Adrenal gland (tissue), 12 donors: ENCODE measurements around the gene GUCA2A. TPM values are rescaled to one million over a fixed set of nuclear protein-coding genes. Genes with fewer than 3 reads are reported as not detected.
"Not testable (repeated sequence)": the region's sequence is repeated elsewhere in the genome, so short reads cannot be mapped to it uniquely, and the experiment has no call there.

Source experiments
- DNase-seq, 7 donors: peaks; one replicate each; pipeline ENCODE4 v3.0.0-alpha.2; 2019 to 2020
- H3K27ac ChIP-seq, 5 donors: fragments of 200-600 bp; sonication (generic) in 4 of 5; 1 replicate in 3 of 5; 2 replicates in 2 of 5; pipeline versions ENCODE4 v1.5.1 to v1.8.0; 2016 to 2020; ENCODE audit warnings: mild to moderate bottlenecking in 1 of 5
- H3K27me3 ChIP-seq: fragments of 200-600 bp; 2 replicates; pipeline ENCODE4 v1.8.0; 2021
- H3K36me3 ChIP-seq, 2 donors: fragments of 200-600 bp; replicated peaks in 1 of 2; 1 replicate in 1 of 2; 2 replicates in 1 of 2; pipeline versions ENCODE4 v1.5.1 to v1.8.0; 2018 to 2022
- H3K4me1 ChIP-seq, 2 donors: fragments of 200-600 bp; replicated peaks in 1 of 2; 1 replicate in 1 of 2; 2 replicates in 1 of 2; pipeline versions ENCODE4 v1.5.1 to v1.8.0; 2018 to 2021
- H3K4me3 ChIP-seq, 4 donors: fragments of 200-600 bp; sonication (generic) in 3 of 4; one replicate each; pipeline ENCODE4 v1.5.1; 2016 to 2018
- H3K9me3 ChIP-seq, 3 donors: fragments of 200-600 bp; sonication (generic) in 1 of 3; replicated peaks in 1 of 3; 1 replicate in 2 of 3; 2 replicates in 1 of 3; pipeline versions ENCODE4 v1.5.1 to v1.8.0; 2016 to 2021
- CTCF ChIP-seq, 6 experiments: fragments of 450-650 bp in 4 of 6; fragments of 200-600 bp in 2 of 6; sonication (generic) in 1 of 6; IDR thresholded peaks; 1 replicate in 5 of 6; 2 replicates in 1 of 6; pipeline versions ENCODE4 v1.5.1 to v1.8.0; 2016 to 2021; ENCODE audit warnings: antibody characterized with exemption in 6 of 6, mild to moderate bottlenecking in 2 of 6, moderate library complexity in 1 of 6
- POLR2A ChIP-seq, 2 donors: fragments of 450-650 bp; IDR thresholded peaks; one replicate each; pipeline ENCODE4 v1.6.1; 2017; ENCODE audit warnings: antibody characterized with exemption in 2 of 2, mild to moderate bottlenecking in 2 of 2, moderate library complexity in 1 of 2
- WGBS, 4 donors: extraction: QIAGEN DNeasy Blood & Tissue Kit in 2 of 4; methylation state at CpG; one replicate each; pipeline versions ENCODE4 v1.1.5 to v1.1.7; 2013 to 2017; 5-methylcytosine and 5-hydroxymethylcytosine counted together
- intact Hi-C, 2 donors: fragments of 100-400 bp; cut with DNase I; formaldehyde crosslinking; loops; one replicate each; pipeline versions ENCODE4 v1.14.1 to v1.15.0; 2022 to 2023
- polyA plus RNA-seq, 3 donors: library from polyadenylated mRNA; stranded (reverse); fragments of 200-250 nt in 2 of 3; fragments of 350-450 nt in 1 of 3; fragmentation: Illumina TruSeq in 1 of 3; extraction: RNeasy Lipid Tissue Mini Kit (QIAGEN cat#74804) in 1 of 3; gene quantifications; one replicate each; pipeline ENCODE4 v1.2.3, GENCODE V29; 2013 to 2014
- total RNA-seq, 9 donors: library from RNA; depleted of rRNA in 4 of 9; stranded (reverse); fragments of >200 nt in 4 of 9; fragments of 120-200 nt in 1 of 9; fragmentation: NEBNext Ultra II Directional in 1 of 9; extraction: Animal tissue kit (Norgen Biotek cat#: 25700) in 1 of 9; gene quantifications; one replicate each; pipeline versions ENCODE4 v1.1.0 to v1.2.4, GENCODE V29; 2013 to 2023
- donor health status: healthy with polysubstance abuse.
- donor health status: Bipolar disorder and iron deficiency.
- donor health status: DM: yes; HTN: yes; CAD: no.
- donor health status: DM: no; HTN: no; CAD: no.
- donor health status: DM: no; HTN: no; CAD: no.
- donor health status: DM: yes; HTN: yes; CAD: no.

GUCA2A gene
- total and polyA plus RNA-seq, 12 donors: 0.61 TPM; not detected in 11

GRCh38 chr1:42209526-42210251 lies 45.1 kb upstream of the GUCA2A start:
- Histone ChIP-seq H3K27me3 (no peaks in the 10 kb centered on the region), H3K36me3 (no peaks in the 10 kb centered on the region), H3K27ac (no peak overlapping the region), H3K9me3 (no peaks in the 10 kb centered on the region), H3K4me1 (peaks cover 1 to 17% of the 10 kb centered on the region in 2 donors), H3K4me3 (no peak overlapping the region)
- no peak for DNase-seq
- TF ChIP-seq CTCF (IDR thresholded peaks at IDR 0.05) (no peak), POLR2A (IDR thresholded peaks at IDR 0.05) (no peak)
- intact Hi-C loops: no loop called here
- WGBS, 4 donors: 85 to 90% (median 88%) methylated on average over 3 to 6 of the region's 6 CpGs

- H3K27ac ChIP-seq, H3K4me3 ChIP-seq, DNase-seq, H3K36me3 ChIP-seq, H3K4me1 ChIP-seq, H3K9me3 ChIP-seq, intact Hi-C loops, H3K27me3 ChIP-seq: not testable (repeated sequence)
- 98 to 100% (median 100%) methylated on average over 2 of the region's 2 CpGs for WGBS, 4 donors
Measured at GRCh38 chr1:42206930-42207329, 42.4 kb upstream of the GUCA2A start.

GRCh38 chr1:42206164-42206563 lies 41.6 kb upstream of the GUCA2A start:
- TF ChIP-seq POLR2A (IDR thresholded peaks at IDR 0.05) (no peak), CTCF (IDR thresholded peaks at IDR 0.05) (no peak)
- Histone ChIP-seq H3K4me3 (no peak overlapping the region), H3K36me3 (no peaks in the 10 kb centered on the region), H3K4me1 (peaks cover 0 to 9% of the 10 kb centered on the region in 2 donors), H3K27me3 (no peaks in the 10 kb centered on the region), H3K27ac (no peak overlapping the region), H3K9me3 (no peaks in the 10 kb centered on the region)
- WGBS, 4 donors: 95 to 100% (median 97%) methylated on average over 3 of the region's 3 CpGs
- intact Hi-C loops: no loop called here
- no peak for DNase-seq

- no peak for DNase-seq
- Histone ChIP-seq H3K9me3 (no peaks in the 10 kb centered on the region), H3K4me3 (no peak overlapping the region), H3K27me3 (no peaks in the 10 kb centered on the region), H3K36me3 (peaks cover 0 to 6% of the 10 kb centered on the region in 2 donors), H3K4me1 (no peaks in the 10 kb centered on the region), H3K27ac (no peak overlapping the region)
- TF ChIP-seq POLR2A (IDR thresholded peaks at IDR 0.05) (no peak), CTCF (IDR thresholded peaks at IDR 0.05) (no peak)
- intact Hi-C loops: no loop called here
Measured at GRCh38 chr1:42201986-42202385, 37.4 kb upstream of the GUCA2A start.

GRCh38 chr1:42198251-42198650 lies 33.7 kb upstream of the GUCA2A start:
- peaks cover 0 to 6% of the 10 kb centered on the region in 2 donors for H3K36me3 ChIP-seq
- H3K4me1 ChIP-seq: no peaks in the 10 kb centered on the region
- WGBS, 4 donors: 93 to 96% (median 95%) methylated on average over 5 of the region's 5 CpGs
- no peak for DNase-seq
- H3K4me3 ChIP-seq: no peak overlapping the region
- no peaks in the 10 kb centered on the region for H3K9me3 ChIP-seq
- TF ChIP-seq POLR2A (IDR thresholded peaks at IDR 0.05) (no peak), CTCF (IDR thresholded peaks at IDR 0.05) (no peak)
- H3K27me3 ChIP-seq: no peaks in the 10 kb centered on the region
- H3K27ac ChIP-seq: no peak overlapping the region
- intact Hi-C loops: no loop called here
